Ascending aorta (tissue), 2 donors: Measurements from ENCODE around the gene NEU2. TPM values are rescaled to one million over a fixed set of nuclear protein-coding genes. Genes with fewer than 3 reads are reported as not detected.
A peak's percentile ranks its signal among the peaks of the same experiment; 100 is the strongest.
"Not testable (repeated sequence)": the region's sequence is repeated elsewhere in the genome, so short reads cannot be mapped to it uniquely, and the experiment has no call there.

Source experiments
- DNase-seq, 2 donors: peaks; one replicate each; pipeline ENCODE4 v3.0.0-alpha.2; 2019; ENCODE audit warnings: low spot score in 2 of 2
- H3K27ac ChIP-seq, 2 donors: fragments of 200-600 bp; sonication (generic); one replicate each; pipeline ENCODE4 v1.5.1; 2016 to 2017; ENCODE audit warnings: mild to moderate bottlenecking in 1 of 2
- H3K27me3 ChIP-seq: fragments of 200-600 bp; sonication (generic); one replicate; pipeline ENCODE4 v1.5.1; 2017
- H3K36me3 ChIP-seq, 2 donors: fragments of 200-600 bp; sonication (generic); one replicate each; pipeline ENCODE4 v1.5.1; 2016
- H3K4me1 ChIP-seq, 2 donors: fragments of 200-600 bp; sonication (generic); one replicate each; pipeline ENCODE4 v1.5.1; 2016 to 2017; ENCODE audit warnings: mild to moderate bottlenecking in 1 of 2
- H3K4me3 ChIP-seq, 2 donors: fragments of 200-600 bp; sonication (generic); one replicate each; pipeline ENCODE4 v1.5.1; 2016 to 2017; ENCODE audit warnings: mild to moderate bottlenecking in 1 of 2
- H3K9me3 ChIP-seq, 2 donors: fragments of 200-600 bp; sonication (generic); one replicate each; pipeline ENCODE4 v1.5.1; 2016
- intact Hi-C: fragments of 100-400 bp; cut with DNase I; formaldehyde crosslinking; loops from one replicate; pipeline ENCODE4 v1.15.1; 2023
- total RNA-seq: library from RNA; depleted of rRNA; stranded (reverse); fragments of >200 nt; gene quantifications from one replicate; pipeline ENCODE4 v1.1.0, GENCODE V29; 2016
- TF ChIP-seq, protein P1 (sequence below), 3 experiments: fragments of 200-600 bp in 2 of 3; fragments of 450-650 bp in 1 of 3; sonication (generic) in 2 of 3; IDR thresholded peaks; one replicate each; pipeline ENCODE4 v1.5.1; 2016 to 2019; ENCODE audit warnings: antibody characterized with exemption in 3 of 3, mild to moderate bottlenecking in 1 of 3, moderate library complexity in 1 of 3

The NEU2 gene
- total RNA-seq, 1 donor from 2014 or later, result not detected

- Histone ChIP-seq H3K36me3 (no peaks in the 10 kb centered on the region), H3K27ac (no peak overlapping the region), H3K9me3 (no peaks in the 10 kb centered on the region), H3K4me3 (no peak overlapping the region), H3K4me1 (no peaks in the 10 kb centered on the region), H3K27me3 (no peaks in the 10 kb centered on the region)
- TF ChIP-seq, protein P1, sequence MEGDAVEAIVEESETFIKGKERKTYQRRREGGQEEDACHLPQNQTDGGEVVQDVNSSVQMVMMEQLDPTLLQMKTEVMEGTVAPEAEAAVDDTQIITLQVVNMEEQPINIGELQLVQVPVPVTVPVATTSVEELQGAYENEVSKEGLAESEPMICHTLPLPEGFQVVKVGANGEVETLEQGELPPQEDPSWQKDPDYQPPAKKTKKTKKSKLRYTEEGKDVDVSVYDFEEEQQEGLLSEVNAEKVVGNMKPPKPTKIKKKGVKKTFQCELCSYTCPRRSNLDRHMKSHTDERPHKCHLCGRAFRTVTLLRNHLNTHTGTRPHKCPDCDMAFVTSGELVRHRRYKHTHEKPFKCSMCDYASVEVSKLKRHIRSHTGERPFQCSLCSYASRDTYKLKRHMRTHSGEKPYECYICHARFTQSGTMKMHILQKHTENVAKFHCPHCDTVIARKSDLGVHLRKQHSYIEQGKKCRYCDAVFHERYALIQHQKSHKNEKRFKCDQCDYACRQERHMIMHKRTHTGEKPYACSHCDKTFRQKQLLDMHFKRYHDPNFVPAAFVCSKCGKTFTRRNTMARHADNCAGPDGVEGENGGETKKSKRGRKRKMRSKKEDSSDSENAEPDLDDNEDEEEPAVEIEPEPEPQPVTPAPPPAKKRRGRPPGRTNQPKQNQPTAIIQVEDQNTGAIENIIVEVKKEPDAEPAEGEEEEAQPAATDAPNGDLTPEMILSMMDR (IDR thresholded peaks at IDR 0.05), result no peak
- intact Hi-C loops, result no loop called here
- DNase-seq, result no peak
Observed at GRCh38 chr2:233064530-233065199, 32.2 kb downstream of the NEU2 start.

- DNase-seq, H3K9me3 ChIP-seq, intact Hi-C loops, H3K36me3 ChIP-seq, H3K27ac ChIP-seq, H3K4me1 ChIP-seq, H3K4me3 ChIP-seq, H3K27me3 ChIP-seq: not testable (repeated sequence)
Observed at GRCh38 chr2:233065200-233065589, 32.7 kb downstream of the NEU2 start.

DNA sequence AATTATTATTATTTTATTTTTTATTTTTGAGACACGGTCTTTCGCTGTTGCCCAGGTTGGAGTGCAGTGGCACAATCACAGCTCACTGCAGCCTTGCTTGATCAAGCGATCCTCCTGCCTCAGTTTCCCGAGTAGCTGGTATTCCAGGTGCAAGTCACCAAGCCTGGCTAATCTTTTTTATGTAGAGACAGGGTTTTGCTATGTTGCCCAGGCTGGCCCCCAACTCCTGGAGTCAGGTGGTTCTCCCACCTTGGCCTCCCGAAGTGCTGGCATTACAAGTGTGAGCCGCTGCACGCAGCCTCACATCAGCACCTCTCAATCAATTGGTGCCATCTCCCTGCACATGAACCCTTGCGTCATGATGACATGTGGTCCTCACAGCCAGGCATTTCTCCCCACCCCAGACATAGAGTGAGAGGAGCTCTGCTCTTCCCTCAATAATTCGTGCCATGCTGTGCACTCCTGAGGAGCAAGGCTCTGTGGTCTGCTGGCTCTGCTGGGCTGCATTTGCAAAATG is 33.5 kb downstream of the NEU2 start:
- Histone ChIP-seq H3K27me3 (no peaks in the 10 kb centered on the region), H3K9me3 (no peaks in the 10 kb centered on the region), H3K4me1 (no peaks in the 10 kb centered on the region), H3K36me3 (no peaks in the 10 kb centered on the region), H3K4me3 (no peak overlapping the region), H3K27ac (no peak overlapping the region)
- TF ChIP-seq, protein P1 (IDR thresholded peaks at IDR 0.05), result no peak
- no peak for DNase-seq
- intact Hi-C loops, result no loop called here

- no peaks in the 10 kb centered on the region for H3K36me3 ChIP-seq
- TF ChIP-seq, protein P1 (IDR thresholded peaks at IDR 0.05), result no peak
- H3K27ac ChIP-seq, result no peak overlapping the region
- H3K4me1 ChIP-seq, result no peaks in the 10 kb centered on the region
- H3K4me3 ChIP-seq, result no peak overlapping the region
- H3K9me3 ChIP-seq, result peaks cover 0 to 7% of the 10 kb centered on the region in 2 donors
- intact Hi-C loops, result no loop called here
- DNase-seq, result peak in 1 of 2 donors; percentile 57
- no peaks in the 10 kb centered on the region for H3K27me3 ChIP-seq
Observed at GRCh38 chr2:233068762-233069418, 36.4 kb downstream of the NEU2 start.

- H3K4me3 ChIP-seq, result no peak overlapping the region
- peak in 1 of 2 donors; percentile 42 for DNase-seq
- H3K36me3 ChIP-seq, result no peaks in the 10 kb centered on the region
- H3K27me3 ChIP-seq, result no peaks in the 10 kb centered on the region
- H3K4me1 ChIP-seq, result no peaks in the 10 kb centered on the region
- intact Hi-C loops, result no loop called here
- TF ChIP-seq, protein P1 (IDR thresholded peaks at IDR 0.05), result no peak
- no peak overlapping the region for H3K27ac ChIP-seq
- H3K9me3 ChIP-seq, result peaks cover 0 to 7% of the 10 kb centered on the region in 2 donors
Observed at GRCh38 chr2:233072838-233073237, 40.4 kb downstream of the NEU2 start.

DNA sequence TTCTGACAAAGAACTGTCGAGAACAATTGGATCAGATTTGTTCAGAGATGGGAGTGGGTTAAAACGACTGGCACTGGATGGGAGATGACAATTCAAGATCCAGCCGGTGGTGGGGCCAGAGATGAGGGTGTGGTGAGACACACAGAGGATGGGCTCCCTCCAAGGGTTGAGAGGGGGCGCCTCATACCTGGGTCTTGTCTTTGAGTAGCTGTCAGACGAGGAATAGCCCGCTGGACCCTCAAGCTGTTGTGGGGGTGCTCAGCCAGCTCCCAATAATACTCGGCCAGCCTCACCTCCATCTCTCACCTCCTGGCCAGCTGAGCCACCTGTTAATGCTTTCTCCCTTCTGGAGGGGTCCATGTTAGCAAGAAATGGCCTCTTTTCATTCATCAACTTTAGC is 41.6 kb downstream of the NEU2 start:
- Histone ChIP-seq H3K4me1 (no peaks in the 10 kb centered on the region), H3K27me3 (no peaks in the 10 kb centered on the region), H3K9me3 (peaks cover 0 to 7% of the 10 kb centered on the region in 2 donors), H3K4me3 (no peak overlapping the region), H3K27ac (no peak overlapping the region), H3K36me3 (no peaks in the 10 kb centered on the region)
- TF ChIP-seq, protein P1 (IDR thresholded peaks at IDR 0.05), result no peak
- DNase-seq, result peak in 1 of 2 donors; percentile 58
- intact Hi-C loops, result no loop called here
